ENCODE results near the gene PROM2. TPM values are rescaled to one million over a fixed set of nuclear protein-coding genes. Genes with fewer than 3 reads are reported as not detected.

Gene PROM2
- total RNA-seq, 1 donor from 2014 or later = 1.7 TPM

- no peak overlapping the region for H3K27ac Mint-ChIP-seq (ENCODE audit: unreplicated experiment)
- no peaks in the 10 kb centered on the region for H3K27me3 Mint-ChIP-seq (ENCODE audit: low read depth)
- H3K4me1 Mint-ChIP-seq (ENCODE audit: low read depth) = no peaks in the 10 kb centered on the region
- TF ChIP-seq CTCF (IDR thresholded peaks at IDR 0.05) = no peak
- no peak overlapping the region for H3K4me3 Mint-ChIP-seq (ENCODE audit: unreplicated experiment)
- no peaks in the 10 kb centered on the region for H3K36me3 Mint-ChIP-seq (ENCODE audit: low read depth)
- DNase-seq (ENCODE audit: low spot score) = peak; percentile 17
- H3K9me3 Mint-ChIP-seq (ENCODE audit: low read depth) = no peaks in the 10 kb centered on the region
Measured at GRCh38 chr2:95272781-95273180, 1.5 kb upstream of the PROM2 start.

- Mint-ChIP-seq H3K4me1 (ENCODE audit: low read depth) (no peaks in the 10 kb centered on the region), H3K36me3 (ENCODE audit: low read depth) (no peaks in the 10 kb centered on the region), H3K4me3 (ENCODE audit: unreplicated experiment) (no peak overlapping the region), H3K9me3 (ENCODE audit: low read depth) (no peaks in the 10 kb centered on the region), H3K27ac (ENCODE audit: unreplicated experiment) (no peak overlapping the region), H3K27me3 (ENCODE audit: low read depth) (no peaks in the 10 kb centered on the region)
- peak; percentile 58 for DNase-seq (ENCODE audit: low spot score)
- TF ChIP-seq CTCF (IDR thresholded peaks at IDR 0.05) = no peak
Measured at GRCh38 chr2:95273566-95274290, 521 bp upstream of the PROM2 start.

GRCh38 chr2:95275151-95275515 lies 884 bp downstream of the PROM2 start:
- no peak overlapping the region for H3K27ac Mint-ChIP-seq (ENCODE audit: unreplicated experiment)
- no peak overlapping the region for H3K4me3 Mint-ChIP-seq (ENCODE audit: unreplicated experiment)
- DNase-seq (ENCODE audit: low spot score) = peak; percentile 36
- TF ChIP-seq CTCF (IDR thresholded peaks at IDR 0.05) = no peak
- H3K9me3 Mint-ChIP-seq (ENCODE audit: low read depth) = no peaks in the 10 kb centered on the region
- H3K36me3 Mint-ChIP-seq (ENCODE audit: low read depth) = no peaks in the 10 kb centered on the region
- H3K27me3 Mint-ChIP-seq (ENCODE audit: low read depth) = no peaks in the 10 kb centered on the region
- no peaks in the 10 kb centered on the region for H3K4me1 Mint-ChIP-seq (ENCODE audit: low read depth)

GRCh38 chr2:95275601-95276243 lies 1.5 kb downstream of the PROM2 start:
- no peak overlapping the region for H3K27ac Mint-ChIP-seq (ENCODE audit: unreplicated experiment)
- TF ChIP-seq CTCF (IDR thresholded peaks at IDR 0.05) = no peak

GRCh38 chr2:95276244-95276887 lies 2.1 kb downstream of the PROM2 start:
- Mint-ChIP-seq H3K27me3 (ENCODE audit: low read depth) (no peaks in the 10 kb centered on the region), H3K27ac (ENCODE audit: unreplicated experiment) (no peak overlapping the region), H3K36me3 (ENCODE audit: low read depth) (no peaks in the 10 kb centered on the region), H3K9me3 (ENCODE audit: low read depth) (no peaks in the 10 kb centered on the region), H3K4me3 (ENCODE audit: unreplicated experiment) (no peak overlapping the region), H3K4me1 (ENCODE audit: low read depth) (no peaks in the 10 kb centered on the region)
- TF ChIP-seq CTCF (IDR thresholded peaks at IDR 0.05) = no peak
- DNase-seq (ENCODE audit: low spot score) = peak; percentile 80

More at GRCh38 chr2:95275601-95276243, 1.5 kb downstream of the PROM2 start:
- Mint-ChIP-seq H3K4me3 (ENCODE audit: unreplicated experiment) (no peak overlapping the region), H3K4me1 (ENCODE audit: low read depth) (no peaks in the 10 kb centered on the region), H3K27me3 (ENCODE audit: low read depth) (no peaks in the 10 kb centered on the region), H3K36me3 (ENCODE audit: low read depth) (no peaks in the 10 kb centered on the region), H3K9me3 (ENCODE audit: low read depth) (no peaks in the 10 kb centered on the region)
- DNase-seq (ENCODE audit: low spot score) = peak; percentile 86

Data from chondrocyte (in vitro differentiated cells).